ENCODE data around the gene ITM2C. TPM values are rescaled to one million over a fixed set of nuclear protein-coding genes. Genes with fewer than 3 reads are reported as not detected.

Gene ITM2C
- total RNA-seq, 4 donors from 2014 or later: 4.9 to 11.2 (median 10.8) TPM

GRCh38 chr2:230870544-230871360, 6.0 kb downstream of the ITM2C start:
- no peak overlapping the region for H3K4me3 ChIP-seq
- H3K36me3 ChIP-seq: no peaks in the 10 kb centered on the region
- peak overlapping the region in 3 of 4 donors; percentile 34 to 44 (median 41) for H3K27ac ChIP-seq
- no peak for DNase-seq
- no peaks in the 10 kb centered on the region for H3K9me3 ChIP-seq
- in situ Hi-C loops (cut with MboI; ENCODE audit: low sequenced_read_pairs in 4 of 4): no loop called here
- peaks cover 0 to 7% (median 0%) of the 10 kb centered on the region in 3 donors for H3K27me3 ChIP-seq
- peaks cover 8 to 9% of the 10 kb centered on the region in 2 donors for H3K4me1 ChIP-seq
- ATAC-seq: no peak
- TF ChIP-seq POLR2A (IDR thresholded peaks at IDR 0.05) (no peak), CTCF (IDR thresholded peaks at IDR 0.05 in 4 of 5, conservative IDR thresholded peaks at IDR 0.05 in 1 of 5) (no peak)
- intact Hi-C loops (cut with DNase I; ENCODE audit: low total_unique reads): loop anchor here (2.0 kb wide), 1 partner anchor 62 kb away; no protein-coding TSS in a partner anchor

GRCh38 chr2:230871361-230872150, 6.8 kb downstream of the ITM2C start:
- Histone ChIP-seq H3K9me3 (no peaks in the 10 kb centered on the region), H3K27me3 (no peaks in the 10 kb centered on the region), H3K36me3 (no peaks in the 10 kb centered on the region), H3K4me3 (no peak overlapping the region), H3K27ac (peak overlapping the region in 3 of 4 donors; percentile 34 to 44 (median 41)), H3K4me1 (peaks cover 8 to 9% of the 10 kb centered on the region in 2 donors)
- no peak for ATAC-seq
- in situ Hi-C loops (cut with MboI; ENCODE audit: low sequenced_read_pairs in 4 of 4): no loop called here
- DNase-seq: no peak
- intact Hi-C loops (cut with DNase I; ENCODE audit: low total_unique reads): loop anchor here (2.0 kb wide), 1 partner anchor 61 kb away; no protein-coding TSS in a partner anchor
- no peak for TF ChIP-seq CTCF (IDR thresholded peaks at IDR 0.05 in 4 of 5, conservative IDR thresholded peaks at IDR 0.05 in 1 of 5)
- no peak for TF ChIP-seq POLR2A (IDR thresholded peaks at IDR 0.05)

DNA sequence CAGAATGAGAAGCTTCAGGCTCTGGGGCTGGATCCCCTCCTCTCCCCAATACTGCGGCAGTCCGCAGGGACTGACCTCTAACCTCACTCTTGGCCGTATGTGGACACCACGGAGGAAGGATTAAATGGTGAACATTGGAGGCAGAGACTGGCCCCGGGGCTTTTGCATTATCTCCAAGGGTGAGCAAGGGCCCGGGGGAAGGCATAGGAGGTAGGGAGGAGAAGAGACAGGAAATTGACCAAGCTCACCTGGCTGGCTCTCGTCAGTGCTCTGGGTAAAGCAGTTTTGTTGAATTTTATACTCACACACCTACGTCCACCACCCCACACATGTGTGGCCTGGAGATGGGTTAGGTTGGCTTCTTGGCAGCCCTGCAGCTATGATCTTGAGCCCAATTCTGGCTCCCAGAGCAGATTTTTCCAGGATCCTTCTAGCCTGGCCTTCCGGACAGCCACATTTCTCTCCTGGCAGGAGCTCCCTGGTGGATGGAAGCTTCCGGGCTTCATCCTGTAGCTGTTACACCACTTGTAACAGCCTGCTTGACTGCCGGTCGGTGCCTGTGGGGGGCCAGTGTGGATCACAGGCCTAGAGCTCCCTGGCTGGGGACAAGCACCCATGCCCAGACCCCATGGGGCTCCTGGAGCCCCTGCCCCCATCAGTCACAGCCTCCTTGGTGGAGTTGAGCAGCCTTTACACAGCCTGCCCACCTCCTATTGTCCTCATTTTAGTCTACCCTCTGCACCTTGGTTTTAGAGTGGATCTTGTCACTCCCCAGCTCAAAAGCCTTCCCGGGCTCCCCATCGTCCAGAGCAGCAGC, 7.6 kb downstream of the ITM2C start:
- peaks cover 8 to 9% of the 10 kb centered on the region in 2 donors for H3K4me1 ChIP-seq
- in situ Hi-C loops (cut with MboI; ENCODE audit: low sequenced_read_pairs in 4 of 4) (no loop called here), intact Hi-C loops (cut with DNase I; ENCODE audit: low total_unique reads) (no loop called here)
- H3K4me3 ChIP-seq: no peak overlapping the region
- no peak for DNase-seq
- TF ChIP-seq POLR2A (IDR thresholded peaks at IDR 0.05): no peak
- TF ChIP-seq CTCF (IDR thresholded peaks at IDR 0.05 in 4 of 5, conservative IDR thresholded peaks at IDR 0.05 in 1 of 5): no peak
- no peak for ATAC-seq
- H3K27ac ChIP-seq: no peak overlapping the region
- H3K36me3 ChIP-seq: no peaks in the 10 kb centered on the region
- H3K9me3 ChIP-seq: no peaks in the 10 kb centered on the region
- no peaks in the 10 kb centered on the region for H3K27me3 ChIP-seq

DNA sequence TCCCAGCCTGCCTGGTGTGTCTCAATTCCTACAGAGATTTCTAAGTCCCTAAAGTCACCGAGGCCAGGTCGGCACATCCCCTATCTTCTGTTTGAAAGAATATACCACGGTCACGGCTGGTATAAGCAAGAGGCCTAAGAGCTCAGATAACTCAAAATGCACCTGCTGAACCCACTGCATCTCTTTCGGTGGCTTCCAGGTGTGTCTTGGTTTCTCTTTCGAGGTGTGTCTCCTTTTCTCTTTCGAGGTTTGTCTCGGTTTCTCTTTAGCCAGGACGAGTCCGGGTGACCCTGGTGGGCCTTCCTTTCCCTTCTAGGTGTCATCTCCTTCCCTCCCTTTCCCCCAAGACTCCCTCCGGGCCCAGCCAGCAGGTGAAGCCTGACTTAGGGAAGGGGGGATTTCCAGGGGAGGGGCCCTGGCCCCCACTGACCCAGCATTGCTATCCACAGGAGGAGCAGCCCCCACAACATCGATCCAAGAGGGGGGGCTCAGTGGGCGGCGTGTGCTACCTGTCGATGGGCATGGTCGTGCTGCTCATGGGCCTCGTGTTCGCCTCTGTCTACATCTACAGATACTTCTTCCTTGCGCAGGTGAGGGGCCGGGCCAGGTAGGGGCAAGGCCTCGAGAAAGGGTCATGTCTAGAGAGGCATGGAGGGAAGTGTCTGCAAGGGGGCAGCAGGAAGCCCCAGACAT, 8.4 kb downstream of the ITM2C start:
- peaks cover 8 to 9% of the 10 kb centered on the region in 2 donors for H3K4me1 ChIP-seq
- TF ChIP-seq POLR2A (IDR thresholded peaks at IDR 0.05) (no peak), CTCF (IDR thresholded peaks at IDR 0.05 in 4 of 5, conservative IDR thresholded peaks at IDR 0.05 in 1 of 5) (no peak)
- H3K9me3 ChIP-seq: no peaks in the 10 kb centered on the region
- in situ Hi-C loops (cut with MboI; ENCODE audit: low sequenced_read_pairs in 4 of 4) (no loop called here), intact Hi-C loops (cut with DNase I; ENCODE audit: low total_unique reads) (no loop called here)
- H3K36me3 ChIP-seq: no peaks in the 10 kb centered on the region
- no peak overlapping the region for H3K4me3 ChIP-seq
- H3K27me3 ChIP-seq: no peaks in the 10 kb centered on the region
- no peak for ATAC-seq
- DNase-seq: no peak
- H3K27ac ChIP-seq: no peak overlapping the region

Measured in gastrocnemius medialis (tissue), 4 donors.